Frontal cortex (tissue), 4 donors: ENCODE data around the gene ANGPTL8. TPM values are rescaled to one million over a fixed set of nuclear protein-coding genes. Genes with fewer than 3 reads are reported as not detected.

Source experiments
- DNase-seq, 2 donors: peaks; one replicate each; pipeline ENCODE4 v3.0.0; 2012; ENCODE audit warnings: low spot score in 2 of 2
- FAIRE-seq: peaks from 2 replicates; lab custom pipeline; 2012; peaks lifted over from hg19 to GRCh38; lab: Jason Lieb, UNC
- total RNA-seq: library from RNA; depleted of rRNA; stranded (reverse); fragments of >200 nt; gene quantifications from one replicate; pipeline ENCODE4 v1.2.3, GENCODE V29; 2014
- donor health status: control.
- donor health status: control.
- donor health status: control.

Gene ANGPTL8
- total RNA-seq, 1 donor from 2014 or later: not detected

GRCh38 chr19:11279505-11280236 lies 40.3 kb downstream of the ANGPTL8 start:
- FAIRE-seq (no peak), DNase-seq (no peak)

GRCh38 chr19:11281356-11282049 lies 42.1 kb downstream of the ANGPTL8 start:
- FAIRE-seq: no peak
- no peak for DNase-seq

- DNase-seq (no peak), FAIRE-seq (no peak)
Observed at GRCh38 chr19:11284515-11284914, 45.1 kb downstream of the ANGPTL8 start.

GRCh38 chr19:11286312-11286974 lies 47.0 kb downstream of the ANGPTL8 start:
- DNase-seq (no peak), FAIRE-seq (no peak)

- DNase-seq: no peak
- FAIRE-seq: no peak
Observed at GRCh38 chr19:11288349-11288748, 48.9 kb downstream of the ANGPTL8 start.

- no peak for DNase-seq
Observed at GRCh38 chr19:11290256-11290655, 50.8 kb downstream of the ANGPTL8 start.

GRCh38 chr19:11291415-11291814 lies 52.0 kb downstream of the ANGPTL8 start:
- DNase-seq: no peak
- no peak for FAIRE-seq

More at GRCh38 chr19:11290256-11290655, 50.8 kb downstream of the ANGPTL8 start:
- FAIRE-seq: no peak

Other genes starting within 250 kb of the ANGPTL8 start
- gene LDLR, start 150.2 kb upstream of the ANGPTL8 start, total RNA-seq: 28.5 TPM
- 6.9 TPM for gene SPC24, start 83.8 kb upstream of the ANGPTL8 start, total RNA-seq
- 7.3 TPM for gene KANK2, start 42.1 kb upstream of the ANGPTL8 start, total RNA-seq
- gene DOCK6, start 22.9 kb downstream of the ANGPTL8 start, total RNA-seq: 4.1 TPM
- gene TSPAN16, start 56.5 kb downstream of the ANGPTL8 start, total RNA-seq: not detected
- gene RAB3D, start 100.0 kb downstream of the ANGPTL8 start, total RNA-seq: 21.6 TPM
- gene TMEM205, start 106.6 kb downstream of the ANGPTL8 start, total RNA-seq: 27.7 TPM
- 2.9 TPM for gene CCDC159, start 106.9 kb downstream of the ANGPTL8 start, total RNA-seq
- gene PLPPR2, start 115.8 kb downstream of the ANGPTL8 start, total RNA-seq: 30.6 TPM
- 0.82 TPM for gene SWSAP1, start 135.0 kb downstream of the ANGPTL8 start, total RNA-seq
- gene EPOR, start 144.7 kb downstream of the ANGPTL8 start, total RNA-seq: 3.3 TPM
- gene RGL3, start 179.7 kb downstream of the ANGPTL8 start, total RNA-seq: 0.41 TPM
- gene ODAD3, start 195.5 kb downstream of the ANGPTL8 start, total RNA-seq: 0.41 TPM
- gene PRKCSH, start 196.0 kb downstream of the ANGPTL8 start, total RNA-seq: 39.1 TPM
- 98.2 TPM for gene ELAVL3, start 241.4 kb downstream of the ANGPTL8 start, total RNA-seq